MCF 10A (cell line): ENCODE data around the gene CD3D. TPM values are rescaled to one million over a fixed set of nuclear protein-coding genes. Genes with fewer than 3 reads are reported as not detected.
"Not testable (repeated sequence)": the region's sequence is repeated elsewhere in the genome, so short reads cannot be mapped to it uniquely, and the experiment has no call there.

ENCODE experiments used
- BruUV-seq: library from RNA; stranded (reverse); fragments of 400-500 nt; replicated peaks from 2 replicates; lab custom pipeline; 2021; lab: Mats Ljungman, UMichigan
- CTCF ChIA-PET: fragments of 300-600 bp; sonication (Branson Sonifier 250); formaldehyde crosslinking; extraction: SDS; loops from one replicate; lab custom pipeline; 2021; ENCODE audit warnings: antibody characterized with exemption, inconsistent platforms; lab: Yijun Ruan, JAX
- POLR2A ChIA-PET: fragments of 300-600, 350-650 bp; sonication (Branson Sonifier 250); formaldehyde crosslinking; extraction: SDS; loops from one replicate; lab custom pipeline; 2020; ENCODE audit warnings: antibody characterized with exemption, inconsistent platforms; lab: Yijun Ruan, JAX
- DNase-seq: peaks from one replicate; pipeline ENCODE4 v3.0.0-alpha.2; 2018; ENCODE audit not compliant: unreplicated experiment
- H3K27ac Mint-ChIP-seq: one replicate; pipeline ENCODE4 v1.8.0; 2022; ENCODE audit warnings: mild to moderate bottlenecking, low read depth, mixed read lengths; ENCODE audit not compliant: unreplicated experiment
- H3K27me3 Mint-ChIP-seq: one replicate; pipeline ENCODE4 v1.8.0; 2022; ENCODE audit warnings: mixed read lengths; ENCODE audit not compliant: insufficient read depth, unreplicated experiment
- H3K36me3 Mint-ChIP-seq: one replicate; pipeline ENCODE4 v1.8.0; 2022; ENCODE audit warnings: mild to moderate bottlenecking, moderate library complexity, mixed read lengths; ENCODE audit not compliant: insufficient read depth, unreplicated experiment
- H3K4me1 Mint-ChIP-seq: one replicate; pipeline ENCODE4 v1.8.0; 2022; ENCODE audit warnings: mixed read lengths; ENCODE audit not compliant: insufficient read depth, unreplicated experiment
- H3K4me3 Mint-ChIP-seq: one replicate; pipeline ENCODE4 v1.8.0; 2022; ENCODE audit warnings: mild to moderate bottlenecking, moderate library complexity, mixed read lengths; ENCODE audit not compliant: unreplicated experiment
- H3K9me3 Mint-ChIP-seq: one replicate; pipeline ENCODE4 v1.8.0; 2022; ENCODE audit warnings: mixed read lengths; ENCODE audit not compliant: unreplicated experiment
- intact Hi-C: fragments of 100-400 bp; cut with micrococcal nuclease; formaldehyde crosslinking; loops from 2 replicates; pipeline ENCODE4 v1.14.1; 2022
- total RNA-seq: library from RNA; stranded (reverse); gene quantifications from 2 replicates; pipeline ENCODE4 v1.2.3, GENCODE V29; 2022
- TF ChIP-seq, protein P1 (sequence below): fragments of 200-600 bp; IDR thresholded peaks from one replicate; pipeline ENCODE4 v1.8.0; 2022; ENCODE audit warnings: antibody characterized with exemption, mild to moderate bottlenecking; ENCODE audit not compliant: unreplicated experiment

Gene CD3D
- total RNA-seq, 1 experiment from 2014 or later = not detected

- no peaks in the 10 kb centered on the region for H3K36me3 Mint-ChIP-seq
- no peak overlapping the region for H3K4me3 Mint-ChIP-seq
- TF ChIP-seq, protein P1, sequence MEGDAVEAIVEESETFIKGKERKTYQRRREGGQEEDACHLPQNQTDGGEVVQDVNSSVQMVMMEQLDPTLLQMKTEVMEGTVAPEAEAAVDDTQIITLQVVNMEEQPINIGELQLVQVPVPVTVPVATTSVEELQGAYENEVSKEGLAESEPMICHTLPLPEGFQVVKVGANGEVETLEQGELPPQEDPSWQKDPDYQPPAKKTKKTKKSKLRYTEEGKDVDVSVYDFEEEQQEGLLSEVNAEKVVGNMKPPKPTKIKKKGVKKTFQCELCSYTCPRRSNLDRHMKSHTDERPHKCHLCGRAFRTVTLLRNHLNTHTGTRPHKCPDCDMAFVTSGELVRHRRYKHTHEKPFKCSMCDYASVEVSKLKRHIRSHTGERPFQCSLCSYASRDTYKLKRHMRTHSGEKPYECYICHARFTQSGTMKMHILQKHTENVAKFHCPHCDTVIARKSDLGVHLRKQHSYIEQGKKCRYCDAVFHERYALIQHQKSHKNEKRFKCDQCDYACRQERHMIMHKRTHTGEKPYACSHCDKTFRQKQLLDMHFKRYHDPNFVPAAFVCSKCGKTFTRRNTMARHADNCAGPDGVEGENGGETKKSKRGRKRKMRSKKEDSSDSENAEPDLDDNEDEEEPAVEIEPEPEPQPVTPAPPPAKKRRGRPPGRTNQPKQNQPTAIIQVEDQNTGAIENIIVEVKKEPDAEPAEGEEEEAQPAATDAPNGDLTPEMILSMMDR = no peak
- CTCF ChIA-PET = interaction anchor here (0.6 to 2.0 kb wide), 6 partner anchors 16 to 1052 kb away, joined by 3 to 9 read pairs (median 3); no protein-coding TSS in a partner anchor
- POLR2A ChIA-PET = interaction anchor here (0.6 to 1.0 kb wide), 2 partner anchors 10 to 57 kb away, joined by 3 to 5 read pairs; no protein-coding TSS in a partner anchor
- no peak overlapping the region for H3K27ac Mint-ChIP-seq
- DNase-seq = no peak
- intact Hi-C loops = no loop called here
- H3K27me3 Mint-ChIP-seq = peaks cover 17% of the 10 kb centered on the region
- no TSS peak for BruUV-seq
- no peaks in the 10 kb centered on the region for H3K9me3 Mint-ChIP-seq
- H3K4me1 Mint-ChIP-seq = peaks cover under 1% of the 10 kb centered on the region
Measured at GRCh38 chr11:118310781-118311485, 31.6 kb downstream of the CD3D start.

DNA sequence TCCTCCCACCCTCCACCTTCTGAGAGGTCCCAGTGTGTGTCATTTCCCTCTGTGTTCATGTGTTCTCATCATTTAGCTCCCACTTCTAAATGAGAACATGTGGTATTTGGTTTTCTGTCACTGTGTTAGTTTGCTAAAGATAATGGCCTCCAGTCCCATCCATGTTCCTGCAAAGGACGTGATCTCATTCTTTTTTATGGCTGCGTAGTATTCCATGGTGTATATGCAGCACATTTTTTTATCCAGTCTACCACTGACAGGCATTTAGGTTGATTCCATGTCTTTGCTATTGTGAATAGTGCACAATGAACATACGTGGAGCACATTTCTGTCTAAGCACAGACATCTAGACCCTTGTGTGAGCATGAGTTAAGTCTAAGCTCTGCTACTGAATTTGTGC lies 32.2 kb downstream of the CD3D start:
- TF ChIP-seq, protein P1 = no peak
- H3K27me3 Mint-ChIP-seq = peaks cover 17% of the 10 kb centered on the region
- no peak overlapping the region for H3K27ac Mint-ChIP-seq
- H3K4me3 Mint-ChIP-seq = no peak overlapping the region
- POLR2A ChIA-PET = no interaction called here
- BruUV-seq = no TSS peak
- CTCF ChIA-PET = interaction anchor here (2.0 kb wide), 1 partner anchor 139 kb away, joined by 7 read pairs; no protein-coding TSS in a partner anchor
- H3K4me1 Mint-ChIP-seq = no peaks in the 10 kb centered on the region
- H3K9me3 Mint-ChIP-seq = no peaks in the 10 kb centered on the region
- no peak for DNase-seq
- intact Hi-C loops = no loop called here
- H3K36me3 Mint-ChIP-seq = no peaks in the 10 kb centered on the region

GRCh38 chr11:118308995-118309528 lies 33.4 kb downstream of the CD3D start:
- H3K27me3 Mint-ChIP-seq = peaks cover 17% of the 10 kb centered on the region
- intact Hi-C loops, DNase-seq, POLR2A ChIA-PET, H3K27ac Mint-ChIP-seq, H3K9me3 Mint-ChIP-seq, H3K4me1 Mint-ChIP-seq, H3K36me3 Mint-ChIP-seq, BruUV-seq, H3K4me3 Mint-ChIP-seq: not testable (repeated sequence)
- CTCF ChIA-PET = interaction anchor here (1.0 to 1.9 kb wide), 4 partner anchors 9 to 31 kb away, joined by 3 to 7 read pairs (median 5); no protein-coding TSS in a partner anchor

DNA sequence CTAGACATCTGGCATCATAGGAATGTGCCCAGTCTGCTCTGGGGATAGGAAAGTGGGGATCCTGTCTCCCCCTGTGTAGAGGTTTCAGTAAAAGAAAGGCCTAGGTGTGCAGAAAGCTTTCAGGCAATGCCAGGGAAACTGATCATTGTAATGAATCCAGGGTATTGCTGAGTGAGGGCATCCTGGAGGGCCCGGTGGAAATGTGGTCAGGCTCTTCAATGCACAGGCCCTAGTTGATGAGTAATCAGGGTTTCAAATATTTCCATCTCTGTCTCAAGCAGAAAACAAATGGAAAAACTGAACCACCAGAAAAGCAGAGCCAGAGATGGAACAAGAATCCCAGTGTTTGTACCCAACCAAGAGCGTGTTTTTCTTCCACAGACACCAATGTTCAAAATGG lies 35.9 kb downstream of the CD3D start:
- BruUV-seq = no TSS peak
- Mint-ChIP-seq H3K4me1 (no peaks in the 10 kb centered on the region), H3K27ac (no peak overlapping the region), H3K27me3 (peaks cover 26% of the 10 kb centered on the region), H3K36me3 (no peaks in the 10 kb centered on the region), H3K4me3 (no peak overlapping the region), H3K9me3 (no peaks in the 10 kb centered on the region)
- TF ChIP-seq, protein P1 = no peak
- intact Hi-C loops = no loop called here
- DNase-seq = no peak
- CTCF ChIA-PET = no interaction called here
- POLR2A ChIA-PET = no interaction called here
